Caco-2 (cell line): Measurements from ENCODE around the gene COL15A1. TPM values are rescaled to one million over a fixed set of nuclear protein-coding genes. Genes with fewer than 3 reads are reported as not detected.

Experiments used
- BruUV-seq: library from RNA; stranded (reverse); fragments of 400-500 nt; replicated peaks from 2 replicates; lab custom pipeline; 2021; lab: Mats Ljungman, UMichigan
- CTCF ChIA-PET: fragments of 300-600 bp; sonication (Branson Sonifier 250); formaldehyde crosslinking; loops from one replicate; lab custom pipeline; 2022; ENCODE audit warnings: antibody characterized with exemption; lab: Charles Lee
- POLR2A ChIA-PET: fragments of 300-600 bp; sonication (Branson Sonifier 250); formaldehyde crosslinking; loops from one replicate; lab custom pipeline; 2022; ENCODE audit warnings: antibody characterized with exemption; lab: Charles Lee
- DNase-seq, 2 experiments: peaks; one replicate each; pipeline versions ENCODE4 v3.0.0 to v3.0.0-alpha.2; 2020 to 2022
- H3K27me3 ChIP-seq: replicated peaks from 2 replicates; pipeline ENCODE4 v1.6.0; 2011; ENCODE audit warnings: low read length; ENCODE audit not compliant: control insufficient read depth, insufficient read depth
- H3K36me3 ChIP-seq: 2 replicates; pipeline ENCODE4 v1.5.1; 2011; ENCODE audit warnings: low read length; ENCODE audit not compliant: control insufficient read depth, insufficient read depth
- H3K4me1 ChIP-seq: fragments of 250-450 bp; sonication (Bioruptor Pico); 2 replicates; pipeline ENCODE4 v1.5.1; 2020; ENCODE audit warnings: mild to moderate bottlenecking
- H3K4me3 ChIP-seq: 2 replicates; pipeline ENCODE4 v1.5.1; 2011; ENCODE audit warnings: low read depth, mild to moderate bottlenecking, control low read depth, low read length
- H3K9me3 ChIP-seq: fragments of 250-450 bp; sonication (Bioruptor Pico); 2 replicates; pipeline ENCODE4 v1.5.1; 2020; ENCODE audit warnings: mild to moderate bottlenecking, moderate library complexity
- H3K27ac Mint-ChIP-seq: one replicate; pipeline ENCODE4 v1.8.0; 2022; ENCODE audit warnings: mixed read lengths; ENCODE audit not compliant: unreplicated experiment
- H3K27me3 Mint-ChIP-seq: one replicate; pipeline ENCODE4 v1.8.0; 2022; ENCODE audit warnings: mixed read lengths; ENCODE audit not compliant: insufficient read depth, unreplicated experiment
- H3K36me3 Mint-ChIP-seq: one replicate; pipeline ENCODE4 v1.8.0; 2022; ENCODE audit warnings: mild to moderate bottlenecking, mixed read lengths; ENCODE audit not compliant: insufficient read depth, unreplicated experiment
- H3K4me1 Mint-ChIP-seq: one replicate; pipeline ENCODE4 v1.8.0; 2022; ENCODE audit warnings: low read depth, mixed read lengths; ENCODE audit not compliant: unreplicated experiment
- H3K4me3 Mint-ChIP-seq: one replicate; pipeline ENCODE4 v1.8.0; 2022; ENCODE audit warnings: mild to moderate bottlenecking, moderate library complexity, mixed read lengths; ENCODE audit not compliant: unreplicated experiment
- H3K9me3 Mint-ChIP-seq: one replicate; pipeline ENCODE4 v1.8.0; 2022; ENCODE audit warnings: mixed read lengths; ENCODE audit not compliant: unreplicated experiment
- CTCF ChIP-seq, 2 experiments: fragments of 200-600 bp in 1 of 2; IDR thresholded peaks; 1 replicate in 1 of 2; 2 replicates in 1 of 2; pipeline versions ENCODE4 v1.5.1 to v1.8.0; 2011 to 2022; ENCODE audit warnings: antibody characterized with exemption in 1 of 2, control low read depth in 1 of 2, inconsistent platforms in 1 of 2, low read depth in 1 of 2, low read length in 1 of 2, mild to moderate bottlenecking in 1 of 2, moderate library complexity in 1 of 2; ENCODE audit not compliant: insufficient read depth in 1 of 2, severe bottlenecking in 1 of 2, unreplicated experiment in 1 of 2
- intact Hi-C: fragments of 100-400 bp; cut with micrococcal nuclease; formaldehyde crosslinking; loops from one replicate; pipeline ENCODE4 v1.10.0; 2022; ENCODE audit not compliant: unreplicated experiment
- total RNA-seq: library from RNA; stranded (reverse); gene quantifications from 2 replicates; pipeline ENCODE4 v1.2.3, GENCODE V29; 2022

COL15A1 gene
- total RNA-seq, 1 experiment from 2014 or later, result not detected

- no peaks in the 10 kb centered on the region for H3K27me3 Mint-ChIP-seq
- POLR2A ChIA-PET, result no interaction called here
- H3K4me1 ChIP-seq, result no peaks in the 10 kb centered on the region
- no peaks in the 10 kb centered on the region for H3K27me3 ChIP-seq
- H3K9me3 ChIP-seq, result no peaks in the 10 kb centered on the region
- H3K27ac Mint-ChIP-seq, result no peak overlapping the region
- H3K9me3 Mint-ChIP-seq, result no peaks in the 10 kb centered on the region
- no peaks in the 10 kb centered on the region for H3K36me3 Mint-ChIP-seq
- TF ChIP-seq CTCF (IDR thresholded peaks at IDR 0.05; ENCODE audit: insufficient read depth in 1 of 2, low read depth in 1 of 2, low read length in 1 of 2, severe bottlenecking in 1 of 2, unreplicated experiment in 1 of 2), result no peak
- no TSS peak for BruUV-seq
- no peaks in the 10 kb centered on the region for H3K36me3 ChIP-seq
- H3K4me1 Mint-ChIP-seq, result peaks cover 18% of the 10 kb centered on the region
- CTCF ChIA-PET, result no interaction called here
- intact Hi-C loops, result no loop called here
- no peak overlapping the region for H3K4me3 ChIP-seq
- no peak for DNase-seq
- no peak overlapping the region for H3K4me3 Mint-ChIP-seq
Measured at GRCh38 chr9:99114049-99114440, 170.3 kb downstream of the COL15A1 start.

GRCh38 chr9:99114846-99115500 lies 171.3 kb downstream of the COL15A1 start:
- no TSS peak for BruUV-seq
- no peak for DNase-seq
- Histone ChIP-seq H3K4me1 (no peaks in the 10 kb centered on the region), H3K4me3 (no peak overlapping the region), H3K36me3 (no peaks in the 10 kb centered on the region), H3K9me3 (no peaks in the 10 kb centered on the region), H3K27me3 (no peaks in the 10 kb centered on the region)
- Mint-ChIP-seq H3K4me3 (no peak overlapping the region), H3K27ac (no peak overlapping the region), H3K9me3 (no peaks in the 10 kb centered on the region), H3K4me1 (peaks cover 18% of the 10 kb centered on the region), H3K36me3 (no peaks in the 10 kb centered on the region), H3K27me3 (no peaks in the 10 kb centered on the region)
- ChIA-PET POLR2A (no interaction called here), CTCF (no interaction called here)
- intact Hi-C loops, result no loop called here
- no peak for TF ChIP-seq CTCF (IDR thresholded peaks at IDR 0.05; ENCODE audit: insufficient read depth in 1 of 2, low read depth in 1 of 2, low read length in 1 of 2, severe bottlenecking in 1 of 2, unreplicated experiment in 1 of 2)

GRCh38 chr9:99116003-99116411 lies 172.3 kb downstream of the COL15A1 start:
- H3K4me1 ChIP-seq, result no peaks in the 10 kb centered on the region
- CTCF ChIA-PET, result no interaction called here
- POLR2A ChIA-PET, result no interaction called here
- Mint-ChIP-seq H3K27me3 (no peaks in the 10 kb centered on the region), H3K4me1 (peaks cover 18% of the 10 kb centered on the region), H3K9me3 (no peaks in the 10 kb centered on the region), H3K4me3 (no peak overlapping the region), H3K36me3 (no peaks in the 10 kb centered on the region), H3K27ac (no peak overlapping the region)
- no peak for TF ChIP-seq CTCF (IDR thresholded peaks at IDR 0.05; ENCODE audit: insufficient read depth in 1 of 2, low read depth in 1 of 2, low read length in 1 of 2, severe bottlenecking in 1 of 2, unreplicated experiment in 1 of 2)
- H3K9me3 ChIP-seq, result no peaks in the 10 kb centered on the region
- no peaks in the 10 kb centered on the region for H3K36me3 ChIP-seq
- no peak for DNase-seq
- H3K27me3 ChIP-seq, result no peaks in the 10 kb centered on the region
- H3K4me3 ChIP-seq, result no peak overlapping the region
- no TSS peak for BruUV-seq
- intact Hi-C loops, result no loop called here
